OCI-LY1 (cell line): ENCODE data around the gene ATP1B1.
"Not testable (repeated sequence)": the region's sequence is repeated elsewhere in the genome, so short reads cannot be mapped to it uniquely, and the experiment has no call there.

Source experiments
- H2AFZ ChIP-seq: fragments of 200-600 bp; sonication (generic), shearing (Covaris generic); 2 replicates; pipeline ENCODE4 v1.6.0; 2014; ENCODE audit warnings: antibody characterized with exemption, mild to moderate bottlenecking, low read length
- H3F3A ChIP-seq: fragments of 200-600 bp; sonication (generic), shearing (Covaris generic); 2 replicates; pipeline ENCODE4 v1.6.0; 2014; ENCODE audit warnings: mild to moderate bottlenecking, antibody characterized with exemption, low read length, moderate library complexity; ENCODE audit not compliant: insufficient read depth
- H3K27ac ChIP-seq: fragments of 200-600 bp; sonication (generic); 2 replicates; pipeline ENCODE4 v1.5.1; 2014; ENCODE audit warnings: low read length, mixed run types, mild to moderate bottlenecking, low read depth; ENCODE audit not compliant: poor library complexity, severe bottlenecking
- H3K27me3 ChIP-seq: fragments of 200-600 bp; sonication (generic); 2 replicates; pipeline ENCODE4 v1.6.0; 2014; ENCODE audit warnings: antibody characterized with exemption, mild to moderate bottlenecking, low read length, moderate library complexity; ENCODE audit not compliant: insufficient read depth
- H3K36me3 ChIP-seq: fragments of 200-600 bp; sonication (generic); 2 replicates; pipeline ENCODE4 v1.6.1; 2014; ENCODE audit warnings: mild to moderate bottlenecking, antibody characterized with exemption, low read length, moderate library complexity, mixed read lengths; ENCODE audit not compliant: insufficient read depth
- H3K4me1 ChIP-seq: fragments of 200-600 bp; sonication (generic); 2 replicates; pipeline ENCODE4 v1.5.1; 2014; ENCODE audit warnings: mild to moderate bottlenecking, low read length, moderate library complexity; ENCODE audit not compliant: insufficient read depth, severe bottlenecking
- H3K4me2 ChIP-seq: fragments of 200-600 bp; sonication (generic), shearing (Covaris generic); 2 replicates; pipeline ENCODE4 v1.6.1; 2014; ENCODE audit warnings: low read length
- H3K4me3 ChIP-seq: fragments of 200-600 bp; sonication (generic); 2 replicates; pipeline ENCODE4 v1.5.1; 2014; ENCODE audit warnings: low read length, low read depth, mild to moderate bottlenecking, mixed read lengths; ENCODE audit not compliant: poor library complexity, severe bottlenecking
- H3K79me2 ChIP-seq: fragments of 200-600 bp; shearing (Covaris generic); 2 replicates; pipeline ENCODE4 v1.6.1; 2016; ENCODE audit warnings: mixed run types, low read length, mixed read lengths; ENCODE audit not compliant: insufficient read depth
- H3K9ac ChIP-seq: fragments of 200-600 bp; sonication (generic), shearing (Covaris generic); 2 replicates; pipeline ENCODE4 v1.6.1; 2014; ENCODE audit warnings: mild to moderate bottlenecking, low read length, mixed read lengths
- H3K9me2 ChIP-seq: fragments of 200-600 bp; sonication (generic), shearing (Covaris generic); 2 replicates; pipeline ENCODE4 v1.6.1; 2014; ENCODE audit warnings: low read depth, mild to moderate bottlenecking, low read length, mixed read lengths
- H3K9me3 ChIP-seq: fragments of 200-600 bp; shearing (Covaris generic); 2 replicates; pipeline ENCODE4 v1.6.1; 2014; ENCODE audit warnings: low read length, mixed read lengths
- H4K20me1 ChIP-seq: fragments of 200-600 bp; sonication (generic), shearing (Covaris generic); 2 replicates; pipeline ENCODE4 v1.6.0; 2016; ENCODE audit warnings: mild to moderate bottlenecking, low read length; ENCODE audit not compliant: insufficient read depth
- CTCF ChIP-seq: fragments of 200-600 bp; sonication (generic), shearing (Covaris generic); IDR thresholded peaks from 2 replicates; pipeline ENCODE4 v1.5.1; 2017; ENCODE audit warnings: mild to moderate bottlenecking, antibody characterized with exemption, low read length, moderate library complexity, mixed read lengths
- EZH2 ChIP-seq: fragments of 200-600 bp; sonication (generic), shearing (Covaris generic); IDR thresholded peaks from 2 replicates; pipeline ENCODE4 v1.8.0; 2017; ENCODE audit warnings: borderline replicate concordance, mixed run types, mild to moderate bottlenecking, antibody characterized with exemption, low read length, moderate library complexity, mixed read lengths

The ATP1B1 gene

GRCh38 chr1:169175461-169175860 lies 69.0 kb downstream of the ATP1B1 start:
- Histone ChIP-seq H3K9me3 (no peaks in the 10 kb centered on the region), H3K27ac (no peak overlapping the region), H3K4me3 (no peak overlapping the region), H3K36me3 (no peaks in the 10 kb centered on the region), H3K79me2 (no peaks in the 10 kb centered on the region), H3K9me2 (no peaks in the 10 kb centered on the region), H2AFZ (no peak overlapping the region), H3K9ac (no peak overlapping the region), H4K20me1 (no peaks in the 10 kb centered on the region), H3K4me1 (no peaks in the 10 kb centered on the region), H3F3A (no peaks in the 10 kb centered on the region), H3K27me3 (no peaks in the 10 kb centered on the region), H3K4me2 (no peak overlapping the region)
- TF ChIP-seq EZH2 (no peak), CTCF (no peak)

- H3K4me2 ChIP-seq, H3K79me2 ChIP-seq, H2AFZ ChIP-seq, H3K9ac ChIP-seq, H3K27ac ChIP-seq, H3K36me3 ChIP-seq, H3K27me3 ChIP-seq, H3K9me3 ChIP-seq, H3K4me1 ChIP-seq, H3K4me3 ChIP-seq, H3K9me2 ChIP-seq, H3F3A ChIP-seq, H4K20me1 ChIP-seq: not testable (repeated sequence)
These were observed 72.9 kb downstream of the ATP1B1 start for GRCh38 chr1:169179431-169179830.

GRCh38 chr1:169180174-169180573 lies 73.7 kb downstream of the ATP1B1 start:
- no peak overlapping the region for H3K27ac ChIP-seq
- H3K4me3 ChIP-seq = no peak overlapping the region
- no peaks in the 10 kb centered on the region for H4K20me1 ChIP-seq
- H3K36me3 ChIP-seq = no peaks in the 10 kb centered on the region
- H3F3A ChIP-seq = no peaks in the 10 kb centered on the region
- no peaks in the 10 kb centered on the region for H3K9me3 ChIP-seq
- H3K9ac ChIP-seq = no peak overlapping the region
- no peaks in the 10 kb centered on the region for H3K79me2 ChIP-seq
- no peaks in the 10 kb centered on the region for H3K27me3 ChIP-seq
- no peaks in the 10 kb centered on the region for H3K4me1 ChIP-seq
- TF ChIP-seq CTCF (no peak), EZH2 (no peak)
- no peaks in the 10 kb centered on the region for H3K9me2 ChIP-seq
- H3K4me2 ChIP-seq = no peak overlapping the region
- H2AFZ ChIP-seq = no peak overlapping the region
